ENCODE data around the gene TUBA4A. TPM values are rescaled to one million over a fixed set of nuclear protein-coding genes. Genes with fewer than 3 reads are reported as not detected.
"Not testable (repeated sequence)": the region's sequence is repeated elsewhere in the genome, so short reads cannot be mapped to it uniquely, and the experiment has no call there.

Gene TUBA4A
- total and polyA plus RNA-seq, 2 experiments from 2014 or later, result 4.7 to 10.5 TPM

DNA sequence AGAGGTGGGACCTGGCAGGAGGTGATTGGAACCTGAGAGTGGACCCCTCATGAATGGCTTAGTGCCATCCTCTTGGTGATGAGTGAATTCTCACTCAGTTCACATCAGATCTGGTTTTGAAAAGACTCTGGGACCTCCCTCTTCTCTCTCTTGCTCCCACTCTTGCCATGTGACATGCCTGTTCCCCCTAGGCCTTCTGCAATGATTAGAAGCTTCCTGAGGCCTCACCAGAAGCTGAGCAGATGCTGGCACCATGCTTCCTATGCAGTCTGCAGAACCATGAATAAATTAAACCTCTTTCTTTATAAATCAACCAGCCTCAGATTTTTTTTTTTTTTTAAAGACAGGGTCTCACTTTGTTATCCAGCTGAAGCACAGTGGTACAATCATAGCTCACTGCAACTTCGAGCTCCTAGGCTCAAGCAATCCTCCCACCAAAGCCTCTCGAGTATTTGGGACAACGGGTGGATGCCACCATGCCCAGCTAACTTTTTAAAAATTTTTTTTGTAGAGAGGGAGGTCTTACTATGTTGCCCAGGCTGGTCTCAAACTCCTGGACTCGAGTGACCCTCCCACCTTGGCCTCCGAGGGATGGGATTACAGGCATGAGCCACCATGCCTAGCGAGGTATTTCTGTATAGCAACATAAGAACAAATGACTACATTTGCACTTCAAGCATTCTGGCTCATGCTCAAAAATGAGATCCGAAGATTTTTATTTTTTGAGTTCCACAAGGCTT lies 49.1 kb downstream of the TUBA4A start:
- DNase-seq (ENCODE audit: low spot score), result no peak
- 98% methylated on average over 7 of the region's 7 CpGs for WGBS (ENCODE audit: low lambda C conversion rate, missing lambda C conversion rate)
- Histone ChIP-seq H3K27ac (no peak overlapping the region), H2AFZ (no peak overlapping the region), H4K20me1 (ENCODE audit: insufficient read depth, poor library complexity, severe bottlenecking) (peaks cover 3% of the 10 kb centered on the region), H3K9me3 (ENCODE audit: low read depth) (no peaks in the 10 kb centered on the region), H3K4me2 (no peak overlapping the region), H3K9me2 (replicated peaks; ENCODE audit: insufficient read depth) (no peaks in the 10 kb centered on the region), H3K27me3 (no peaks in the 10 kb centered on the region), H3K4me1 (ENCODE audit: insufficient read depth) (peaks cover 20% of the 10 kb centered on the region), H3K4me3 (no peak overlapping the region), H3K36me3 (replicated peaks; ENCODE audit: insufficient read depth, low read depth) (no peaks in the 10 kb centered on the region), H3K79me2 (peaks cover 6% of the 10 kb centered on the region)
- TF ChIP-seq, protein P1, sequence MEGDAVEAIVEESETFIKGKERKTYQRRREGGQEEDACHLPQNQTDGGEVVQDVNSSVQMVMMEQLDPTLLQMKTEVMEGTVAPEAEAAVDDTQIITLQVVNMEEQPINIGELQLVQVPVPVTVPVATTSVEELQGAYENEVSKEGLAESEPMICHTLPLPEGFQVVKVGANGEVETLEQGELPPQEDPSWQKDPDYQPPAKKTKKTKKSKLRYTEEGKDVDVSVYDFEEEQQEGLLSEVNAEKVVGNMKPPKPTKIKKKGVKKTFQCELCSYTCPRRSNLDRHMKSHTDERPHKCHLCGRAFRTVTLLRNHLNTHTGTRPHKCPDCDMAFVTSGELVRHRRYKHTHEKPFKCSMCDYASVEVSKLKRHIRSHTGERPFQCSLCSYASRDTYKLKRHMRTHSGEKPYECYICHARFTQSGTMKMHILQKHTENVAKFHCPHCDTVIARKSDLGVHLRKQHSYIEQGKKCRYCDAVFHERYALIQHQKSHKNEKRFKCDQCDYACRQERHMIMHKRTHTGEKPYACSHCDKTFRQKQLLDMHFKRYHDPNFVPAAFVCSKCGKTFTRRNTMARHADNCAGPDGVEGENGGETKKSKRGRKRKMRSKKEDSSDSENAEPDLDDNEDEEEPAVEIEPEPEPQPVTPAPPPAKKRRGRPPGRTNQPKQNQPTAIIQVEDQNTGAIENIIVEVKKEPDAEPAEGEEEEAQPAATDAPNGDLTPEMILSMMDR (IDR thresholded peaks at IDR 0.05; ENCODE audit: poor library complexity), result no peak
- TF ChIP-seq EZH2phosphoT487 (IDR thresholded peaks at IDR 0.05; ENCODE audit: low read depth, severe bottlenecking, unreplicated experiment) (no peak), EZH2 (IDR thresholded peaks at IDR 0.05; ENCODE audit: borderline replicate concordance) (no peak)

- not testable (repeated sequence) for H3K4me3 ChIP-seq; H3K4me2 ChIP-seq; H3K27me3 ChIP-seq; DNase-seq (ENCODE audit: low spot score); H3K27ac ChIP-seq; H4K20me1 ChIP-seq (ENCODE audit: insufficient read depth, poor library complexity, severe bottlenecking); H3K36me3 ChIP-seq (replicated peaks; ENCODE audit: insufficient read depth, low read depth); H2AFZ ChIP-seq; H3K9me2 ChIP-seq (replicated peaks; ENCODE audit: insufficient read depth); H3K79me2 ChIP-seq; H3K9me3 ChIP-seq (ENCODE audit: low read depth); H3K4me1 ChIP-seq (ENCODE audit: insufficient read depth)
- WGBS (ENCODE audit: low lambda C conversion rate, missing lambda C conversion rate), result 93% methylated on average over 20 of the region's 21 CpGs
These were observed 52.4 kb downstream of the TUBA4A start for GRCh38 chr2:219201331-219201730.

DNA sequence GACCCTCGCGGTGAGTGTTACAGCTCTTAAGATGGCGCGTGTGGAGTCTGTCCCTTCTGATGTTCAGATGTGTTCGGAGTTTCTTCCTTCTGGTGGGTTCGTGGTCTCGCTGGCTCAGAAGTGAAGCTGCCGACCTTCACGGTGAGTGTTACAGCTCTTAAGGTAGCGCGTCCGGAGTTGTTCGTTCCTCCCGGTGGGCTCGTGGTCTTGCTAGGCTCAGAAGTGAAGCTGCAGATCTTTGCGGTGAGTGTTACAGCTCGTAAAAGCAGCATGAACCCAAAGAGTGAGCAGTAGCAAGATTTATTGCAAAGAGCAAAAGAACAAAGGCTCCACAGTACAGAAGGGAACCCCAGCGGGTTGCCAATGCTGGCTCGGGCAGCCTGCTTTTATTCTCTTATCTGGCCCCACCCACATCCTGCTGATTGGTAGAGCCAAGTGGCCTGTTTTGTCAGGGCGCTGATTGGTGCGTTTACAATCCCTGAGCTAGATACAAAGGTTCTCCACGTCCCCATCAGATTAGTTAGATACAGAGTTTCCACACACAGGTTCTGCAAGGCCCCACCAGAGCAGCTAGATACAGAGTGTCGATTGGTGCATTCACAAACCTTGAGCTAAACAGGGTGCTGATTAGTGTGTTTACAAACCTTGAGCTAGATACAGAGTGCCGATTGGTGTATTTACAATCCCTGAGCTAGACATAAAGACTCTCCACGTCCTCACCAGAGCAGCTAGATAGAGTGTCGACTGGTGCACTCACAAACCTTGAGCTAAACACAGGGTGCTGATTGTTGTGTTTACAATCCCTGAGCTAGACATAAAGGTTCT lies 53.0 kb downstream of the TUBA4A start:
- not testable (repeated sequence) for DNase-seq (ENCODE audit: low spot score); H3K9me3 ChIP-seq (ENCODE audit: low read depth); H3K36me3 ChIP-seq (replicated peaks; ENCODE audit: insufficient read depth, low read depth); H3K9me2 ChIP-seq (replicated peaks; ENCODE audit: insufficient read depth); H3K4me3 ChIP-seq; H3K27ac ChIP-seq; H3K4me1 ChIP-seq (ENCODE audit: insufficient read depth); H3K4me2 ChIP-seq; H3K27me3 ChIP-seq; H3K79me2 ChIP-seq; H4K20me1 ChIP-seq (ENCODE audit: insufficient read depth, poor library complexity, severe bottlenecking); H2AFZ ChIP-seq
- WGBS (ENCODE audit: low lambda C conversion rate, missing lambda C conversion rate), result 80% methylated on average over 26 of the region's 26 CpGs

MicroRNAs within 50 kb of the gene (microRNA counts, 767-probe panel; counts per million panel counts)
- microRNA hsa-miR-153, result not detected

Small RNA genes within 50 kb of the gene (microRNA-seq; reads per million reads assigned to microRNA genes)
- gene MIR153-1, result not detected

Small RNA genes within 50 kb of the gene (small RNA-seq; reads per million reads assigned to genes)
- gene MIR153-1, result not detected

Other genes with a start within 250 kb of the TUBA4A start
- 0.03 and 0.12 TPM in 2 replicates for gene CFAP65, start 212.4 kb downstream of the TUBA4A start, total RNA-seq
- 0.05 and 0.06 TPM in 2 replicates for gene CFAP65, start 212.4 kb downstream of the TUBA4A start, polyA plus RNA-seq
- 23.0 and 23.1 TPM in 2 replicates for gene IHH, start 193.0 kb downstream of the TUBA4A start, total RNA-seq
- 27.7 and 36.3 TPM in 2 replicates for gene IHH, start 193.0 kb downstream of the TUBA4A start, polyA plus RNA-seq
- 27.8 and 28.2 TPM in 2 replicates for gene NHEJ1, start 93.1 kb downstream of the TUBA4A start, total RNA-seq
- 18.1 and 18.2 TPM in 2 replicates for gene NHEJ1, start 93.1 kb downstream of the TUBA4A start, polyA plus RNA-seq
- 1.4 and 1.5 TPM in 2 replicates for gene SLC23A3, start 83.9 kb downstream of the TUBA4A start, total RNA-seq
- gene SLC23A3, start 83.9 kb downstream of the TUBA4A start, polyA plus RNA-seq, result 0.80 and 1.1 TPM in 2 replicates
- gene CNPPD1, start 77.0 kb downstream of the TUBA4A start, total RNA-seq, result 25.8 and 34.0 TPM in 2 replicates
- gene CNPPD1, start 77.0 kb downstream of the TUBA4A start, polyA plus RNA-seq, result 49.4 and 50.8 TPM in 2 replicates
- gene RETREG2, start 75.6 kb downstream of the TUBA4A start, total RNA-seq, result 89.1 and 93.3 TPM in 2 replicates
- gene RETREG2, start 75.6 kb downstream of the TUBA4A start, polyA plus RNA-seq, result 81.0 and 90.7 TPM in 2 replicates
- 38.7 and 58.1 TPM in 2 replicates for gene ZFAND2B, start 47.1 kb downstream of the TUBA4A start, total RNA-seq
- gene ZFAND2B, start 47.1 kb downstream of the TUBA4A start, polyA plus RNA-seq, result 55.1 and 65.4 TPM in 2 replicates
- 34.7 and 37.7 TPM in 2 replicates for gene ABCB6, start 35.0 kb downstream of the TUBA4A start, total RNA-seq
- 53.4 and 59.5 TPM in 2 replicates for gene ABCB6, start 35.0 kb downstream of the TUBA4A start, polyA plus RNA-seq
- 34.6 and 35.7 TPM in 2 replicates for gene ATG9A, start 24.3 kb downstream of the TUBA4A start, total RNA-seq
- 46.6 and 57.8 TPM in 2 replicates for gene ATG9A, start 24.3 kb downstream of the TUBA4A start, polyA plus RNA-seq
- gene ANKZF1, start 24.1 kb downstream of the TUBA4A start, total RNA-seq, result 25.2 and 37.5 TPM in 2 replicates
- gene ANKZF1, start 24.1 kb downstream of the TUBA4A start, polyA plus RNA-seq, result 41.6 and 47.1 TPM in 2 replicates
- 5.9 and 9.6 TPM in 2 replicates for gene GLB1L, start 8.5 kb downstream of the TUBA4A start, total RNA-seq
- 1.7 and 6.6 TPM in 2 replicates for gene GLB1L, start 8.5 kb downstream of the TUBA4A start, polyA plus RNA-seq
- 35.6 and 38.8 TPM in 2 replicates for gene STK16, start 8.4 kb downstream of the TUBA4A start, total RNA-seq
- 7.7 and 10.1 TPM in 2 replicates for gene STK16, start 8.4 kb downstream of the TUBA4A start, polyA plus RNA-seq
- gene TUBA4B, start 675 bp downstream of the TUBA4A start, total RNA-seq, result 0.13 TPM in 1 of 2 replicates, not detected in the other
- gene TUBA4B, start 675 bp downstream of the TUBA4A start, polyA plus RNA-seq, result not detected in 2 replicates
- gene DNAJB2, start 25.4 kb upstream of the TUBA4A start, total RNA-seq, result 47.4 and 50.7 TPM in 2 replicates
- gene DNAJB2, start 25.4 kb upstream of the TUBA4A start, polyA plus RNA-seq, result 19.4 and 20.1 TPM in 2 replicates
- 3.5 and 4.6 TPM in 2 replicates for gene PTPRN, start 55.5 kb upstream of the TUBA4A start, total RNA-seq
- gene PTPRN, start 55.5 kb upstream of the TUBA4A start, polyA plus RNA-seq, result 9.8 and 9.9 TPM in 2 replicates
- not detected in 2 replicates for gene RESP18, start 78.8 kb upstream of the TUBA4A start, total RNA-seq
- not detected in 2 replicates for gene RESP18, start 78.8 kb upstream of the TUBA4A start, polyA plus RNA-seq
- 53.5 and 72.0 TPM in 2 replicates for gene DNPEP, start 134.0 kb upstream of the TUBA4A start, total RNA-seq
- gene DNPEP, start 134.0 kb upstream of the TUBA4A start, polyA plus RNA-seq, result 79.0 and 87.7 TPM in 2 replicates
- 103 and 114 TPM in 2 replicates for gene DES, start 164.5 kb upstream of the TUBA4A start, total RNA-seq
- gene DES, start 164.5 kb upstream of the TUBA4A start, polyA plus RNA-seq, result 58.5 and 60.9 TPM in 2 replicates
- 21.1 and 21.6 TPM in 2 replicates for gene SPEG, start 180.9 kb upstream of the TUBA4A start, total RNA-seq
- 35.8 and 40.0 TPM in 2 replicates for gene SPEG, start 180.9 kb upstream of the TUBA4A start, polyA plus RNA-seq
- 51.3 and 76.5 TPM in 2 replicates for gene GMPPA, start 245.0 kb upstream of the TUBA4A start, total RNA-seq
- gene GMPPA, start 245.0 kb upstream of the TUBA4A start, polyA plus RNA-seq, result 67.8 and 75.6 TPM in 2 replicates

All from hepatocyte (in vitro differentiated cells).